Measurements from ENCODE around the gene OR5H15. TPM values are rescaled to one million over a fixed set of nuclear protein-coding genes. Genes with fewer than 3 reads are reported as not detected.

Gene OR5H15
- total RNA-seq, 4 donors from 2014 or later: not detected

DNA sequence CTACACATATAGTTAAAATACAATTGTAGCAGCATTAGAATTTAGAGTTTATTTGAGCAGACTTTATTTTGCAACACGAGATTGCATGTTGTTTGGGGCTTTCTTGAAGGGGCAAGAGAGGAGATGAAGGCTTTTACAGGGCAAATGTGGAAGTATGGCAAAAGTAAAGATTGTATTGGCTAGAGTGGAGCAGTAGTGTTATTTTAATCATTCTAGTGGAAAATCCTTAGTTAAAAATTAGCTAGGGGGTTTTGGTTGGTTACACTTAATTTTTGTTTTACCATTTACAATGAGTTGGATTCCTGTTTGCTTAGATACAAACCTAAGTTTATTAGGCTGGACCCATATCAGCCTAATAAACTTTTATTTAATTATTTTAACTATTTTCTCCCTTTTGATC, 4.6 kb downstream of the OR5H15 start:
- in situ Hi-C loops (cut with MboI; ENCODE audit: low pct_ligation_motif_present in 1 of 4, low pct_unique_long_range_greater_than_20kb in 1 of 4, low sequenced_read_pairs in 3 of 4): no loop called here
- no peak for TF ChIP-seq POLR2AphosphoS5 (IDR thresholded peaks at IDR 0.05)
- TF ChIP-seq POLR2A (IDR thresholded peaks at IDR 0.05): no peak
- no peak for TF ChIP-seq EP300 (IDR thresholded peaks at IDR 0.05; ENCODE audit: low read depth)
- TF ChIP-seq, protein P1, sequence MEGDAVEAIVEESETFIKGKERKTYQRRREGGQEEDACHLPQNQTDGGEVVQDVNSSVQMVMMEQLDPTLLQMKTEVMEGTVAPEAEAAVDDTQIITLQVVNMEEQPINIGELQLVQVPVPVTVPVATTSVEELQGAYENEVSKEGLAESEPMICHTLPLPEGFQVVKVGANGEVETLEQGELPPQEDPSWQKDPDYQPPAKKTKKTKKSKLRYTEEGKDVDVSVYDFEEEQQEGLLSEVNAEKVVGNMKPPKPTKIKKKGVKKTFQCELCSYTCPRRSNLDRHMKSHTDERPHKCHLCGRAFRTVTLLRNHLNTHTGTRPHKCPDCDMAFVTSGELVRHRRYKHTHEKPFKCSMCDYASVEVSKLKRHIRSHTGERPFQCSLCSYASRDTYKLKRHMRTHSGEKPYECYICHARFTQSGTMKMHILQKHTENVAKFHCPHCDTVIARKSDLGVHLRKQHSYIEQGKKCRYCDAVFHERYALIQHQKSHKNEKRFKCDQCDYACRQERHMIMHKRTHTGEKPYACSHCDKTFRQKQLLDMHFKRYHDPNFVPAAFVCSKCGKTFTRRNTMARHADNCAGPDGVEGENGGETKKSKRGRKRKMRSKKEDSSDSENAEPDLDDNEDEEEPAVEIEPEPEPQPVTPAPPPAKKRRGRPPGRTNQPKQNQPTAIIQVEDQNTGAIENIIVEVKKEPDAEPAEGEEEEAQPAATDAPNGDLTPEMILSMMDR (IDR thresholded peaks at IDR 0.05): no peak
- H3K9me3 ChIP-seq: no peaks in the 10 kb centered on the region
- H3K4me3 ChIP-seq: no peak overlapping the region
- H3K27me3 ChIP-seq: no peaks in the 10 kb centered on the region
- H3K36me3 ChIP-seq: no peaks in the 10 kb centered on the region
- H3K4me1 ChIP-seq: no peaks in the 10 kb centered on the region
- WGBS, 2 donors (ENCODE audit: low coverage in 1 of 2): 42 to 76% methylated on average over 1 of the region's 1 CpG
- DNase-seq: no peak
- H3K27ac ChIP-seq: no peak overlapping the region
- intact Hi-C loops (cut with DNase I; ENCODE audit: low total_unique reads): no loop called here

DNA sequence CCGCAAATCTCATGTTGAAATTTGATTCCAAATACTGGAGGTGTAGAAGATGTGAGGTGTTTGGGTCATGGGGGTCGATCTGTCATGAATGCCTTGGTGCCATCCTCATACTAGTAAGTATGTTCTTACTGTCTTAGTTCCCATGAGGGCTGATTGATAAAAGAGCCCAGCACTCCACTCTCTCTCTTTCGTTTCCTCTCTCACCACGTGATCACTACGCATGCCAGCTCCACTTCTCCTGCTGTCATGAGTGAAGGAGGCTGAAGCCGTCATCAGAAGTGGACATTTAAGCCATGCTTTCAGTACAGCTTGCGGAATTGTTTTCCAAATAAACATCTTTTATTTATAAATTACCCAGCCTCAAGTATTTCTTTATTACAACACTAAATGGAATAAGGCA, 6.1 kb downstream of the OR5H15 start:
- TF ChIP-seq EP300 (IDR thresholded peaks at IDR 0.05; ENCODE audit: low read depth): no peak
- no peak for TF ChIP-seq POLR2AphosphoS5 (IDR thresholded peaks at IDR 0.05)
- TF ChIP-seq POLR2A (IDR thresholded peaks at IDR 0.05): no peak
- TF ChIP-seq, protein P1 (IDR thresholded peaks at IDR 0.05): no peak
- WGBS, 2 donors (ENCODE audit: low coverage in 1 of 2): 78 to 85% methylated on average over 4 to 7 of the region's 7 CpGs
- intact Hi-C loops (cut with DNase I; ENCODE audit: low total_unique reads) (no loop called here), in situ Hi-C loops (cut with MboI; ENCODE audit: low pct_ligation_motif_present in 1 of 4, low pct_unique_long_range_greater_than_20kb in 1 of 4, low sequenced_read_pairs in 3 of 4) (no loop called here)
- Histone ChIP-seq H3K36me3 (no peaks in the 10 kb centered on the region), H3K4me1 (no peaks in the 10 kb centered on the region), H3K27ac (no peak overlapping the region), H3K9me3 (no peaks in the 10 kb centered on the region), H3K4me3 (no peak overlapping the region), H3K27me3 (no peaks in the 10 kb centered on the region)
- DNase-seq: no peak

DNA sequence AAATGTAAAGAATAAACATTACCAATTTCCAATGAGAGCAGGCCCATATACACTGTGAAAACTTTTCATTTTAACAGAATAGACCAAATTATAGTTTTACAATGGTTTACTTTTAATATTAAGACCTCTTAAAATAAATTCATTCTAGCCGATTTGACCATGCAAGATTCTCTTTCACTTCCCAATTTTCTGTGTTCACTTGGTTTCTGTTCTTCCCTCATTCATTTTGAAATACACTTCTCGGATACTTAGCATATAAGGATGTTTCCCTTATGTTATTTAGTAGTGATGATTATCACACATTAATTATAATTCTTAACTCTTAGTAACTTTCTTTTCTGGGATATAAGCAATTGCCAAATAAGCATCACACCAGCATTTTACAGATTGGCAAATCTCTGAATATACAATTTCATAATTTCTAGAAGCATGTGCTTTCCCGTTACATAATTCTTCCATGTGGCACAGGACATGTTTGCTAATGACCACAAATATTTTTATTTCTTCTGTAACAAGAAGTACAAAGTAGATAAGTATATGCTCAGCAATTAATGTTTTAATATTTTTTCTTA, 13.9 kb downstream of the OR5H15 start:
- TF ChIP-seq POLR2A (IDR thresholded peaks at IDR 0.05) (no peak), POLR2AphosphoS5 (IDR thresholded peaks at IDR 0.05) (no peak), EP300 (IDR thresholded peaks at IDR 0.05; ENCODE audit: low read depth) (no peak)
- TF ChIP-seq, protein P1 (IDR thresholded peaks at IDR 0.05): no peak
- Histone ChIP-seq H3K27ac (no peak overlapping the region), H3K4me1 (no peaks in the 10 kb centered on the region), H3K27me3 (no peaks in the 10 kb centered on the region), H3K36me3 (no peaks in the 10 kb centered on the region), H3K9me3 (no peaks in the 10 kb centered on the region), H3K4me3 (no peak overlapping the region)
- DNase-seq: no peak
- in situ Hi-C loops (cut with MboI; ENCODE audit: low pct_ligation_motif_present in 1 of 4, low pct_unique_long_range_greater_than_20kb in 1 of 4, low sequenced_read_pairs in 3 of 4): loop anchor here in 1 of 4 donors (5.0 kb wide), 1 partner anchor 38 kb away; no protein-coding TSS in a partner anchor
- 78 to 81% methylated on average over 3 of the region's 3 CpGs for WGBS, 2 donors (ENCODE audit: low coverage in 1 of 2)
- intact Hi-C loops (cut with DNase I; ENCODE audit: low total_unique reads): no loop called here

DNA sequence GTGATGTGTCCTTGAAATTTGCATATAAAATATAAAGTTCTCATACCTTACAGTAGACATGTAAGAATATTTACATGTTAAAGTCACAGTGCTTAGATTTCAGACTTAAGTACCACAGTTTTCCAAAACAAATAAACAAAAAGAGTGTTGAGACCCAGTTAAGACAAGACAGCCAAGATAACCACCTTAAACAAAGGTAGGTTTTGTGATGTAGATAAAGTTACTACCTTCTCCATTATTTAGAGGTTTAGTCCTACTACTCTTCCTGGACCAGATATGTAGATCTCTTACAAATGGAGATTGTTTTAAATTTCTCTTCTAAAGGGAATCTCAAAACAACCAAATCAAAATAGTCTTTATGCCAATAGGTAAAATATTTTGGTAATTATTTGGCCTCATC, 15.7 kb downstream of the OR5H15 start:
- Histone ChIP-seq H3K36me3 (no peaks in the 10 kb centered on the region), H3K27ac (no peak overlapping the region)

More for the DNA sequence above, 15.7 kb downstream of the OR5H15 start:
- intact Hi-C loops (cut with DNase I; ENCODE audit: low total_unique reads) (no loop called here), in situ Hi-C loops (cut with MboI; ENCODE audit: low pct_ligation_motif_present in 1 of 4, low pct_unique_long_range_greater_than_20kb in 1 of 4, low sequenced_read_pairs in 3 of 4) (loop anchor here in 1 of 4 donors (5.0 kb wide), 1 partner anchor 40 kb away; no protein-coding TSS in a partner anchor)
- Histone ChIP-seq H3K9me3 (no peaks in the 10 kb centered on the region), H3K27me3 (no peaks in the 10 kb centered on the region), H3K4me3 (no peak overlapping the region), H3K4me1 (no peaks in the 10 kb centered on the region)
- no peak for TF ChIP-seq POLR2A (IDR thresholded peaks at IDR 0.05)
- TF ChIP-seq POLR2AphosphoS5 (IDR thresholded peaks at IDR 0.05): no peak
- no peak for TF ChIP-seq EP300 (IDR thresholded peaks at IDR 0.05; ENCODE audit: low read depth)
- TF ChIP-seq, protein P1 (IDR thresholded peaks at IDR 0.05): no peak
- DNase-seq: no peak

All from transverse colon (tissue), 4 donors.